HG03469 (cell line): ENCODE data around the gene AGAP4.
"Not testable (repeated sequence)": the region's sequence is repeated elsewhere in the genome, so short reads cannot be mapped to it uniquely, and the experiment has no call there.

Experiments
- ATAC-seq: cut with Tn5 transposase; IDR thresholded peaks from one replicate; pipeline ENCODE4 v1.9.1; 2021; ENCODE audit warnings: mild to moderate bottlenecking, moderate library complexity, moderate number of reproducible peaks; ENCODE audit not compliant: unreplicated experiment

The AGAP4 gene

GRCh38 chr10:45794761-45795160 is 52.5 kb downstream of the AGAP4 start:
- ATAC-seq, result not testable (repeated sequence)

- ATAC-seq, result not testable (repeated sequence)
Observed at GRCh38 chr10:45790694-45791426, 56.4 kb downstream of the AGAP4 start.

- not testable (repeated sequence) for ATAC-seq
Observed at GRCh38 chr10:45789991-45790390, 57.3 kb downstream of the AGAP4 start.

- ATAC-seq, result not testable (repeated sequence)
Observed at GRCh38 chr10:45787212-45787741, 60.0 kb downstream of the AGAP4 start.

GRCh38 chr10:45786217-45786616 is 61.1 kb downstream of the AGAP4 start:
- ATAC-seq, result not testable (repeated sequence)
